Measurements from ENCODE around the gene REM2.

Gene REM2

DNA sequence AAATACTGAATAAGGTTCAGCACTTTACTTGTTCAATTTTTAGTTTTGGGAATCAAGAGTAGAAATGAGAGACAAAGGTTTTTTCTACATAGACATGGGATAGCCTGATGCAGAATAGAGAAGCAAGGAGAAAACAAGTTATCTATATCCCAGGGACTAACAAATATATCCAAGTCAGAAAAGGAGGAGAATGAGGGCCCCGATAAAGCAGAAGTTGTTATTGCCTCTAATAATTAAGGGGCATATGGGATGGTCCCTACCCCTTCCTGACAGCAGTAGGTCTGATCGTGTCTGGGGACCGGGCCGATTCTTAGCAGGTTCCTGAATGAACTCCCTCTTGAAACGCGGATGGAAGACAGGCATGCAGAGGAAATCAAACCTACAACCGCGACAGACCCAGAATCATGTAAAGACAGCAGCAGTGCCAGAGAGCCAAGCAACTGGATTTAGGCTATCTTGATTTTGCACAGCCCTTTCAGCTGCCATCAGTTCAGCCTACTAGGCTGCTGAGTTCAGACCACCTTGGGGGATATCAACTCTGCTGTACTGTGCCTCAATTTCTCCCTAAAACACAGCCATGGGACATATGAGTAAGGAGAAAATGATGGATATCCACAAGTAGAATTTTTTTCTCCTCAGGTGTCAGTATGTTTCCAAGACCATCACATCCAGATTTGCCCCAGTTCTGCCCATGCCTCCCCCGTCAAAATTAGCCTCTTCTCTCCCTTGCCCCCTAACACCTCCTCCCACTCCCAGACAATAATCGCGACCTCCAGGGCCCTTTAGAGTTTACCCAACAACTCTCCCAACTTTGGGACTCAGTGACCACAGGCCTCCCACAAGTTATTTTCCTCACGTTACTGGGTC, 45.4 kb downstream of the REM2 start:
- no peak for DNase-seq (ENCODE audit: low read depth)
- TF ChIP-seq CTCF (IDR thresholded peaks at IDR 0.05; ENCODE audit: low read depth, low read length, missing control alignments): no peak
- in situ Hi-C loops (cut with HindIII; ENCODE audit: low sequenced_read_pairs): no loop called here
- peak overlapping the region; percentile 99 for H3K4me3 ChIP-seq (ENCODE audit: low read depth, low read length)

DNA sequence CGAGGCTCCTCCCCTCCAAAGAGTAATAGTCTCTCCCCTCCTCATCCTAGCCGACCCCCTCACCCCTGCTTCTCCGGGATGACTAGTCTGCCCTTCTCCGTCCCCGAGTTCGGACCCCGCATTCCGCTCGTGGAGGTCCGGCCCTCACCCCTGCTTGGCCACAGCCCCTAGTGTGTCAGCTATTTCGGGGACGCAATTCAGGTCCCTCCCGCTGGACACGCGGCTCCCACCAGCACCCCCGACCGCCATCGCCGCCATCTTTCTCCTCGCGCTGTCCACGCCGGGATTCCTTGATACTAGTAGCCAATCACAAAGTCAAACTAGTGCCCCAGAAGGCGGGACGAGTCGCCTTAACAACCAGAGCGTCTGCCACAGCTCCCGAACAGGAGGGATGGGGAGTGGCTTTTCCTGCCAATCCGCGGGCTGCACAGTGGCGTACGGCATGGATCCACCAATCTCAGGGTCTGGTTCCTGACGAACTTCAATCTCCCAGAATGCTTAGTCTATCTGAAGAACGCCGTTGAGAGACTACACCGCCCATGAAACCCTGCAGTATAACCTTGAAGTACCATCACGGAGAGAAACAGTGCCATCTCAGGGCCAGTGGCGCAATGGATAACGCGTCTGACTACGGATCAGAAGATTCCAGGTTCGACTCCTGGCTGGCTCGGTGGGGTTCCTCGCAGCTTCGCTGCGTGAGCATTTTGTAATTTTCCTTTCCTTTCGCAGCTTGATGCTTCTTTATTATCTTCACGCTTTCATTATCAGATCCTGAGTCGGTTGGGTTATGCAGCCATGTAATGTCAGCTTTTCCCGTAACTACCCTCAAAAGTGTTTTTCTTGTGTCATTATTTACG, 46.3 kb downstream of the REM2 start, which contains the start of gene PRMT5:
TSS of gene PRMT5 (minus strand) at position 273 of the 857 bp plus-strand sequence. CDS start at position 258, 15 bp downstream.
- DNase-seq (ENCODE audit: low read depth): peak; percentile 100
- no peak for TF ChIP-seq CTCF (IDR thresholded peaks at IDR 0.05; ENCODE audit: low read depth, low read length, missing control alignments)
- H3K4me3 ChIP-seq (ENCODE audit: low read depth, low read length): peak within 1 kb of the TSS; percentile 99
- in situ Hi-C loops (cut with HindIII; ENCODE audit: low sequenced_read_pairs): no loop called here

DNA sequence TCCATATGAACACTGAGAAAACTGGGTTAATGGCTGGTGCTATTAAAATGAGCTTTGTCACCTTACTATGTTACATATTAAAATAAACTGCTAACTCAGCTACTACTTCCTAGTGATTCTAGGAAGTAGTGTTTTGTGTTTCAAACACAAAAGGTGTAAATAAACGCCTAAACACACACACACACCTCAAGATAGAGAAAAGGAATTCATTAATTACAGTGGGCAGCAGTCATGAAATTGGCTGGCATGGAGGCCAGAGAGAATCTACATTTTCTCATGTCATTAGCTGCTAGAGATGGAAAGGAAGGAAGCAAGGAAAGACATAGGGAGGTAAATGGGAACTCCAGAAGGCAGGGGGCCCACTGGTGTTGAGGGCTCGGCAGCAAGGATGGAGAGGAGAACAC, 46.9 kb downstream of the REM2 start:
- TF ChIP-seq CTCF (IDR thresholded peaks at IDR 0.05; ENCODE audit: low read depth, low read length, missing control alignments): no peak
- H3K4me3 ChIP-seq (ENCODE audit: low read depth, low read length): peak overlapping the region; percentile 99
- in situ Hi-C loops (cut with HindIII; ENCODE audit: low sequenced_read_pairs): no loop called here
- DNase-seq (ENCODE audit: low read depth): no peak

- H3K4me3 ChIP-seq (ENCODE audit: low read depth, low read length): no peak overlapping the region
- no peak for DNase-seq (ENCODE audit: low read depth)
- in situ Hi-C loops (cut with HindIII; ENCODE audit: low sequenced_read_pairs): no loop called here
- no peak for TF ChIP-seq CTCF (IDR thresholded peaks at IDR 0.05; ENCODE audit: low read depth, low read length, missing control alignments)
These were observed 49.1 kb downstream of the REM2 start for GRCh38 chr14:22932146-22932545.

GRCh38 chr14:22935156-22935555, 52.1 kb downstream of the REM2 start:
- TF ChIP-seq CTCF (IDR thresholded peaks at IDR 0.05; ENCODE audit: low read depth, low read length, missing control alignments): no peak
- no peak for DNase-seq (ENCODE audit: low read depth)
- in situ Hi-C loops (cut with HindIII; ENCODE audit: low sequenced_read_pairs): no loop called here

More at GRCh38 chr14:22935156-22935555, 52.1 kb downstream of the REM2 start:
- H3K4me3 ChIP-seq (ENCODE audit: low read depth, low read length): no peak overlapping the region

All from astrocyte of the cerebellum (primary cell).